NCI-H345 treated with DMSO at 0.1 percent for 48 hours (cell line): Measurements from ENCODE around the gene ALAS1.

ENCODE experiments used
- DNase-seq: peaks from one replicate; lab custom pipeline; 2025; ENCODE audit not compliant: unreplicated experiment; lab: John Stamatoyannopoulos, UW

Gene ALAS1

GRCh38 chr3:52220380-52221026 lies 22.5 kb downstream of the ALAS1 start:
- DNase-seq, result peak; percentile 9

GRCh38 chr3:52221141-52221562 lies 23.2 kb downstream of the ALAS1 start:
- DNase-seq, result no peak

GRCh38 chr3:52221563-52222318 lies 23.8 kb downstream of the ALAS1 start:
- DNase-seq, result no peak

- DNase-seq, result no peak
Measured at GRCh38 chr3:52222319-52223221, 24.6 kb downstream of the ALAS1 start.

GRCh38 chr3:52223449-52224408 lies 25.8 kb downstream of the ALAS1 start:
- DNase-seq, result no peak

GRCh38 chr3:52225452-52226228 lies 27.7 kb downstream of the ALAS1 start, which contains the start of gene TLR9:
TLR9 (minus strand) TSS chr3:52225645; CDS start chr3:52225529, 116 bp downstream.
- no peak for DNase-seq

- no peak for DNase-seq
Measured at GRCh38 chr3:52226229-52226817, 28.4 kb downstream of the ALAS1 start.

GRCh38 chr3:52227117-52227516 lies 29.2 kb downstream of the ALAS1 start:
- no peak for DNase-seq

GRCh38 chr3:52227766-52228165 lies 29.8 kb downstream of the ALAS1 start:
- no peak for DNase-seq

- DNase-seq, result no peak
Measured at GRCh38 chr3:52228266-52228665, 30.3 kb downstream of the ALAS1 start.

GRCh38 chr3:52228751-52229291 lies 30.9 kb downstream of the ALAS1 start:
- DNase-seq, result no peak

GRCh38 chr3:52229656-52230055 lies 31.7 kb downstream of the ALAS1 start:
- no peak for DNase-seq

GRCh38 chr3:52230461-52230860 lies 32.5 kb downstream of the ALAS1 start:
- DNase-seq, result no peak

GRCh38 chr3:52230889-52231499 lies 33.0 kb downstream of the ALAS1 start:
- DNase-seq, result no peak

GRCh38 chr3:52231502-52232278 lies 33.7 kb downstream of the ALAS1 start:
- DNase-seq, result peak; percentile 7

GRCh38 chr3:52232279-52233107 lies 34.5 kb downstream of the ALAS1 start:
- DNase-seq, result no peak

GRCh38 chr3:52233108-52233591 lies 35.2 kb downstream of the ALAS1 start:
- DNase-seq, result no peak
